HuH-7.5 (cell line): ENCODE results near the gene PTGES.
A peak's percentile ranks its signal among the peaks of the same experiment; 100 is the strongest.
"Not testable (repeated sequence)": the region's sequence is repeated elsewhere in the genome, so short reads cannot be mapped to it uniquely, and the experiment has no call there.

Experiments
- DNase-seq: peaks from one replicate; pipeline ENCODE4 v3.0.0; 2011; ENCODE audit warnings: low spot score

PTGES gene

GRCh38 chr9:129752900-129753729 is at the start of gene PTGES:
Gene PTGES (minus strand): TSS chr9:129753042. CDS start chr9:129753012, 30 bp downstream.
- peak; percentile 56 for DNase-seq

GRCh38 chr9:129801504-129801903 is 48.7 kb upstream of the PTGES start:
- DNase-seq: no peak

- no peak for DNase-seq
Measured at GRCh38 chr9:129798973-129799372, 46.1 kb upstream of the PTGES start.

- DNase-seq: not testable (repeated sequence)
Measured at GRCh38 chr9:129796029-129796428, 43.2 kb upstream of the PTGES start.

GRCh38 chr9:129794549-129794948 is 41.7 kb upstream of the PTGES start:
- no peak for DNase-seq

GRCh38 chr9:129786481-129786880 is 33.6 kb upstream of the PTGES start:
- DNase-seq: no peak

- DNase-seq: no peak
Measured at GRCh38 chr9:129785866-129786265, 33.0 kb upstream of the PTGES start.

- not testable (repeated sequence) for DNase-seq
Measured at GRCh38 chr9:129784970-129785369, 32.1 kb upstream of the PTGES start.

GRCh38 chr9:129783516-129784361 is 30.9 kb upstream of the PTGES start:
- peak; percentile 86 for DNase-seq

GRCh38 chr9:129781981-129782380 is 29.1 kb upstream of the PTGES start:
- no peak for DNase-seq

GRCh38 chr9:129781131-129781530 is 28.3 kb upstream of the PTGES start:
- DNase-seq: no peak

- DNase-seq: no peak
Measured at GRCh38 chr9:129779560-129780190, 26.8 kb upstream of the PTGES start.

- no peak for DNase-seq
Measured at GRCh38 chr9:129778469-129778868, 25.6 kb upstream of the PTGES start.

GRCh38 chr9:129777769-129778130 is 24.9 kb upstream of the PTGES start:
- DNase-seq: no peak

GRCh38 chr9:129776938-129777768 is 24.3 kb upstream of the PTGES start:
- DNase-seq: peak; percentile 57

- no peak for DNase-seq
Measured at GRCh38 chr9:129776566-129776937, 23.7 kb upstream of the PTGES start.

- DNase-seq: not testable (repeated sequence)
Measured at GRCh38 chr9:129776096-129776495, 23.3 kb upstream of the PTGES start.

GRCh38 chr9:129775448-129775798 is 22.6 kb upstream of the PTGES start:
- DNase-seq: no peak

- no peak for DNase-seq
Measured at GRCh38 chr9:129774791-129775447, 22.1 kb upstream of the PTGES start.

- no peak for DNase-seq
Measured at GRCh38 chr9:129773262-129774048, 20.6 kb upstream of the PTGES start.

- no peak for DNase-seq
Measured at GRCh38 chr9:129770741-129771140, 17.9 kb upstream of the PTGES start.
